Keratinocyte (primary cell): ENCODE measurements around the gene ANKRD53. TPM values are rescaled to one million over a fixed set of nuclear protein-coding genes. Genes with fewer than 3 reads are reported as not detected.

Experiments used
- DNase-seq: peaks from one replicate; pipeline ENCODE4 v3.0.0-alpha.2; 2011; ENCODE audit warnings: low read depth, missing footprints, low spot score
- FAIRE-seq: peaks from 2 replicates; lab custom pipeline; 2011; peaks lifted over from hg19 to GRCh38; lab: Jason Lieb, UNC
- H2AFZ ChIP-seq: 2 replicates; pipeline ENCODE4 v1.6.0; 2012; ENCODE audit warnings: low read length, control low read depth, inconsistent platforms; ENCODE audit not compliant: control insufficient read depth
- H3K27ac ChIP-seq: 2 replicates; pipeline ENCODE4 v1.5.1; 2011; ENCODE audit warnings: low read length; ENCODE audit not compliant: control insufficient read depth, insufficient read depth
- H3K27me3 ChIP-seq: 3 replicates; pipeline ENCODE4 v1.6.0; 2011; ENCODE audit warnings: low read length; ENCODE audit not compliant: control insufficient read depth, insufficient read depth; ENCODE audit errors: extremely low read depth
- H3K36me3 ChIP-seq, 2 experiments: 2 replicates in 1 of 2; 3 replicates in 1 of 2; pipeline ENCODE4 v1.5.1; 2011; ENCODE audit warnings: low read length in 2 of 2, mild to moderate bottlenecking in 1 of 2; ENCODE audit not compliant: control insufficient read depth in 2 of 2, insufficient read depth in 2 of 2; ENCODE audit errors: extremely low read depth in 1 of 2
- H3K4me1 ChIP-seq: 3 replicates; pipeline ENCODE4 v1.5.1; 2011; ENCODE audit warnings: low read length; ENCODE audit not compliant: control insufficient read depth, insufficient read depth; ENCODE audit errors: extremely low read depth
- H3K4me2 ChIP-seq: 3 replicates; pipeline ENCODE4 v1.6.0; 2011; ENCODE audit warnings: low read depth, low read length; ENCODE audit not compliant: control insufficient read depth, insufficient read depth; ENCODE audit errors: extremely low read depth
- H3K4me3 ChIP-seq, 3 experiments: fragments of 200-600 bp in 1 of 3; sonication (generic) in 1 of 3; 2 replicates in 2 of 3; 3 replicates in 1 of 3; pipeline ENCODE4 v1.5.1; 2011 to 2016; ENCODE audit warnings: low read length in 3 of 3, mild to moderate bottlenecking in 3 of 3, control low read depth in 2 of 3, inconsistent platforms in 1 of 3, low read depth in 1 of 3, mixed read lengths in 1 of 3, mixed run types in 1 of 3, moderate library complexity in 1 of 3; ENCODE audit not compliant: control insufficient read depth in 2 of 3, insufficient read depth in 2 of 3; ENCODE audit errors: extremely low read depth in 1 of 3
- H3K79me2 ChIP-seq: 2 replicates; pipeline ENCODE4 v1.6.0; 2012; ENCODE audit warnings: low read length; ENCODE audit not compliant: control insufficient read depth, insufficient read depth
- H3K9ac ChIP-seq: 3 replicates; pipeline ENCODE4 v1.6.0; 2011; ENCODE audit warnings: low read length; ENCODE audit not compliant: control insufficient read depth, insufficient read depth; ENCODE audit errors: extremely low read depth
- H3K9me1 ChIP-seq: 3 replicates; pipeline ENCODE4 v1.6.0; 2011; ENCODE audit warnings: low read length; ENCODE audit not compliant: control insufficient read depth, insufficient read depth; ENCODE audit errors: extremely low read depth
- H3K9me3 ChIP-seq: 2 replicates; pipeline ENCODE4 v1.5.1; 2012; ENCODE audit warnings: low read depth, low read length; ENCODE audit not compliant: control insufficient read depth
- H4K20me1 ChIP-seq: 3 replicates; pipeline ENCODE4 v1.6.0; 2011; ENCODE audit warnings: low read length; ENCODE audit not compliant: control insufficient read depth, insufficient read depth; ENCODE audit errors: extremely low read depth
- EZH2 ChIP-seq: IDR thresholded peaks from one replicate; pipeline ENCODE4 v1.6.1; 2012; ENCODE audit warnings: inconsistent platforms, mild to moderate bottlenecking, low read length, moderate library complexity
- dilution Hi-C: fragments of 300-500 bp; cut with MboI; formaldehyde crosslinking; loops from one replicate; pipeline ENCODE4 v1.7.0; 2020; ENCODE audit warnings: low sequenced_read_pairs; ENCODE audit not compliant: extremely low pct_ligation_motif_present
- polyA plus RNA-seq, 5 experiments: library from polyadenylated mRNA; depleted of rRNA in 3 of 5; stranded (reverse) in 3 of 5; stranded (forward) in 1 of 5; unstranded in 1 of 5; fragments of >200 nt; gene quantifications; 1 replicate in 1 of 5; 2 replicates in 3 of 5; 3 replicates in 1 of 5; pipeline versions ENCODE4 v1.2.1 to v1.2.3, GENCODE V29; 2011 to 2012; ENCODE audit warnings: missing spikeins in 2 of 5, low read depth in 1 of 5, low replicate concordance in 1 of 5
- TF ChIP-seq, protein P1 (sequence below), 3 experiments: IDR thresholded peaks in 1 of 3; conservative IDR thresholded peaks in 1 of 3; optimal IDR thresholded peaks in 1 of 3; 2 replicates in 2 of 3; 3 replicates in 1 of 3; pipeline versions ENCODE3 to v1.5.1; 2011; ENCODE audit warnings: low read length in 3 of 3, mild to moderate bottlenecking in 3 of 3, moderate library complexity in 2 of 3, control low read depth in 1 of 3, inconsistent platforms in 1 of 3; ENCODE audit not compliant: insufficient read depth in 2 of 3; ENCODE audit errors: extremely low read depth in 1 of 3

ANKRD53 gene
- polyA plus RNA-seq, 1 donor (not counting 4 experiments of a cell fraction or from before 2014, with no cell fraction given), result not detected

GRCh38 chr2:70958759-70959158 is 19.7 kb upstream of the ANKRD53 start:
- dilution Hi-C loops, result no loop called here
- no peaks in the 10 kb centered on the region for H3K36me3 ChIP-seq
- H3K9ac ChIP-seq, result no peak overlapping the region
- FAIRE-seq, result no peak
- H3K27ac ChIP-seq, result no peak overlapping the region
- no peaks in the 10 kb centered on the region for H3K9me1 ChIP-seq
- TF ChIP-seq, protein P1, sequence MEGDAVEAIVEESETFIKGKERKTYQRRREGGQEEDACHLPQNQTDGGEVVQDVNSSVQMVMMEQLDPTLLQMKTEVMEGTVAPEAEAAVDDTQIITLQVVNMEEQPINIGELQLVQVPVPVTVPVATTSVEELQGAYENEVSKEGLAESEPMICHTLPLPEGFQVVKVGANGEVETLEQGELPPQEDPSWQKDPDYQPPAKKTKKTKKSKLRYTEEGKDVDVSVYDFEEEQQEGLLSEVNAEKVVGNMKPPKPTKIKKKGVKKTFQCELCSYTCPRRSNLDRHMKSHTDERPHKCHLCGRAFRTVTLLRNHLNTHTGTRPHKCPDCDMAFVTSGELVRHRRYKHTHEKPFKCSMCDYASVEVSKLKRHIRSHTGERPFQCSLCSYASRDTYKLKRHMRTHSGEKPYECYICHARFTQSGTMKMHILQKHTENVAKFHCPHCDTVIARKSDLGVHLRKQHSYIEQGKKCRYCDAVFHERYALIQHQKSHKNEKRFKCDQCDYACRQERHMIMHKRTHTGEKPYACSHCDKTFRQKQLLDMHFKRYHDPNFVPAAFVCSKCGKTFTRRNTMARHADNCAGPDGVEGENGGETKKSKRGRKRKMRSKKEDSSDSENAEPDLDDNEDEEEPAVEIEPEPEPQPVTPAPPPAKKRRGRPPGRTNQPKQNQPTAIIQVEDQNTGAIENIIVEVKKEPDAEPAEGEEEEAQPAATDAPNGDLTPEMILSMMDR (optimal IDR thresholded peaks at IDR 0.05 in 1 of 3, IDR thresholded peaks at IDR 0.05 in 1 of 3, conservative IDR thresholded peaks at IDR 0.05 in 1 of 3; ENCODE audit: extremely low read depth in 1 of 3, insufficient read depth in 2 of 3, low read length in 3 of 3), result no peak
- no peak for TF ChIP-seq EZH2
- no peak for DNase-seq
- H2AFZ ChIP-seq, result no peak overlapping the region
- H3K27me3 ChIP-seq, result peaks cover 20% of the 10 kb centered on the region
- H3K4me1 ChIP-seq, result peaks cover 3% of the 10 kb centered on the region
- no peak overlapping the region for H3K4me3 ChIP-seq
- no peaks in the 10 kb centered on the region for H3K79me2 ChIP-seq
- no peaks in the 10 kb centered on the region for H3K9me3 ChIP-seq
- H3K4me2 ChIP-seq, result no peak overlapping the region
- no peaks in the 10 kb centered on the region for H4K20me1 ChIP-seq

DNA sequence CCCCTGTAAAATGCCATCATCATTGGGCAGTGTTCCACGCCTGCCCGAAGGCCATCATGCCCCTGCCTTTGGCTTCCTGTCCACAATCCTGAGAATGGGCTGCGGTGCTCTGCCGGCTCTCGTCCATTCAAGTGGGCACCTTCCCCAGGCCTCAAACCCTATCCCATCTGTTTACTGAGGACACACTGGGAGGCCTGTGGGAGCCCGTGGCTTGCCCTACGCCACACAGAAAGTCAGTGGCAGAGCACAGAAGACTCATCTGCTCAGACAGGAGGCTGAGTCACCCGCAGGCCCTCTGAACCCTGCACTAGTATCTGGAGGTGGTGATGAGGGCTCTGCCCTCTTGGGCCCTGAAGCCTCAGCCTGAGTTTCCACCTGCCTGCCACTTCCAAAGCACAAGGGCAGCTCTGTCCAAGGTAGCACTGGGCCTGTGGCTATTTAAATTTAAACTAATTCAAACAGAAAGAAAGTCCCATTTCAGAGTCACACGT is 19.1 kb upstream of the ANKRD53 start:
- H3K27me3 ChIP-seq, result peaks cover 24% of the 10 kb centered on the region
- no peak for FAIRE-seq
- dilution Hi-C loops, result no loop called here

More for the DNA sequence above, 19.1 kb upstream of the ANKRD53 start:
- H3K36me3 ChIP-seq, result no peaks in the 10 kb centered on the region
- H3K9ac ChIP-seq, result no peak overlapping the region
- no peak overlapping the region for H3K27ac ChIP-seq
- no peaks in the 10 kb centered on the region for H3K9me3 ChIP-seq
- H3K9me1 ChIP-seq, result no peaks in the 10 kb centered on the region
- H3K4me2 ChIP-seq, result no peak overlapping the region
- H3K4me3 ChIP-seq, result no peak overlapping the region
- peaks cover 4% of the 10 kb centered on the region for H3K4me1 ChIP-seq
- DNase-seq, result no peak
- no peak overlapping the region for H2AFZ ChIP-seq
- TF ChIP-seq, protein P1 (optimal IDR thresholded peaks at IDR 0.05 in 1 of 3, IDR thresholded peaks at IDR 0.05 in 1 of 3, conservative IDR thresholded peaks at IDR 0.05 in 1 of 3; ENCODE audit: extremely low read depth in 1 of 3, insufficient read depth in 2 of 3, low read length in 3 of 3), result no peak
- TF ChIP-seq EZH2, result no peak
- H4K20me1 ChIP-seq, result no peaks in the 10 kb centered on the region
- no peaks in the 10 kb centered on the region for H3K79me2 ChIP-seq
